Activated naive CD8-positive, alpha-beta T cell treated with anti-CD3 and anti-CD28 coated beads, Interleukin-2, amount 10 ng/mL, durations not matched to agents 7 days and 5 days (primary cell): ENCODE data around the gene NUP54. TPM values are rescaled to one million over a fixed set of nuclear protein-coding genes. Genes with fewer than 3 reads are reported as not detected.

Experiments
- ATAC-seq: fragments of 150-1000 bp; cut with Tn5 transposase; one replicate; pipeline ENCODE4 v1.10.0; 2021; ENCODE audit warnings: low read depth, moderate library complexity
- POLR2A ChIA-PET: fragments of 350-600 bp; sonication (Branson Sonifier 250); formaldehyde crosslinking; loops from one replicate; lab custom pipeline; 2021; ENCODE audit warnings: antibody characterized with exemption; lab: Charles Lee
- DNase-seq: peaks from one replicate; pipeline ENCODE4 v3.0.0; 2021
- H3K27ac Mint-ChIP-seq: one replicate; pipeline ENCODE4 v1.8.0; 2022; ENCODE audit warnings: mild to moderate bottlenecking, mixed read lengths
- H3K27me3 Mint-ChIP-seq: one replicate; pipeline ENCODE4 v1.8.0; 2022; ENCODE audit warnings: mild to moderate bottlenecking, moderate library complexity, mixed read lengths
- H3K36me3 Mint-ChIP-seq: one replicate; pipeline ENCODE4 v1.8.0; 2021; ENCODE audit warnings: mild to moderate bottlenecking, mixed read lengths
- H3K4me1 Mint-ChIP-seq: one replicate; pipeline ENCODE4 v1.8.0; 2021; ENCODE audit warnings: mixed read lengths
- H3K4me3 Mint-ChIP-seq: one replicate; pipeline ENCODE4 v1.8.0; 2022; ENCODE audit warnings: mild to moderate bottlenecking, moderate library complexity, mixed read lengths
- H3K9me3 Mint-ChIP-seq: one replicate; pipeline ENCODE4 v1.8.0; 2021; ENCODE audit warnings: mixed read lengths
- total RNA-seq, 2 experiments: library from RNA; stranded (reverse); gene quantifications; one replicate each; pipeline ENCODE4 v1.2.3, GENCODE V29; 2021

NUP54 gene
- total RNA-seq, 2 experiments from 2014 or later: 48.7 to 54.7 TPM

- POLR2A ChIA-PET: no interaction called here
- no peaks in the 10 kb centered on the region for H3K4me1 Mint-ChIP-seq
- no peak overlapping the region for H3K27ac Mint-ChIP-seq
Observed at GRCh38 chr4:76120199-76120598, 28.0 kb downstream of the NUP54 start.

GRCh38 chr4:76117536-76117935 lies 30.7 kb downstream of the NUP54 start:
- H3K27me3 Mint-ChIP-seq: no peaks in the 10 kb centered on the region
- no peaks in the 10 kb centered on the region for H3K4me1 Mint-ChIP-seq
- H3K4me3 Mint-ChIP-seq: no peak overlapping the region
- H3K36me3 Mint-ChIP-seq: peaks cover 61% of the 10 kb centered on the region
- no peak overlapping the region for H3K27ac Mint-ChIP-seq
- no peaks in the 10 kb centered on the region for H3K9me3 Mint-ChIP-seq
- POLR2A ChIA-PET: no interaction called here
- ATAC-seq: no peak
- no peak for DNase-seq

More at GRCh38 chr4:76120199-76120598, 28.0 kb downstream of the NUP54 start:
- DNase-seq: no peak
- Mint-ChIP-seq H3K36me3 (peaks cover 61% of the 10 kb centered on the region), H3K4me3 (no peak overlapping the region), H3K27me3 (no peaks in the 10 kb centered on the region), H3K9me3 (no peaks in the 10 kb centered on the region)
- no peak for ATAC-seq

- Mint-ChIP-seq H3K27ac (no peak overlapping the region), H3K4me3 (no peak overlapping the region), H3K27me3 (no peaks in the 10 kb centered on the region), H3K36me3 (peaks cover 55% of the 10 kb centered on the region), H3K9me3 (no peaks in the 10 kb centered on the region), H3K4me1 (no peaks in the 10 kb centered on the region)
- DNase-seq (no peak), ATAC-seq (no peak)
- POLR2A ChIA-PET: no interaction called here
Observed at GRCh38 chr4:76116821-76117220, 31.4 kb downstream of the NUP54 start.

- H3K4me1 Mint-ChIP-seq: no peaks in the 10 kb centered on the region
- H3K36me3 Mint-ChIP-seq: peaks cover 10% of the 10 kb centered on the region
- H3K27me3 Mint-ChIP-seq: no peaks in the 10 kb centered on the region
- no peak overlapping the region for H3K4me3 Mint-ChIP-seq
- ATAC-seq (no peak), DNase-seq (no peak)
- no peak overlapping the region for H3K27ac Mint-ChIP-seq
- POLR2A ChIA-PET: no interaction called here
- H3K9me3 Mint-ChIP-seq: no peaks in the 10 kb centered on the region
Observed at GRCh38 chr4:76108467-76109181, 39.6 kb downstream of the NUP54 start.

DNA sequence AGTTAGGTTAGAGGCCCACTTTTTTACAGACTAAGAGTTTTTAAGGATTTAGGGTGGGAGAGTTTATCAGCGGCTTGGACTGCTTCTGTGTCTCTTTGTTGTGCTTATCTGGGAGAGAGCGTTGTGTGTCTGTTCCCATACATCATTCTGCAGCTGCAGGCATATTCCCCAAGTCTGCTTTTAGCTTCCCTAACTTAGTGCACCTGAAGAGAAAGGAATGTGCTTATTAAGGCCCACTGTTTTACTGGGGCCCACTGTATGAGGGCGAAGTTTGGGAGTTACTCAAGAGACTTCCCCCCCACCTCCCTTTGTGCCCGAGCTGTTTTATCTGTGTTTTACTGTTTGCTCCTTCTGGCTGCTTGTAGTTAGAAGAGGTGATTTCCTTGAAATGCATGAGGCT lies 41.8 kb downstream of the NUP54 start:
- peaks cover 2% of the 10 kb centered on the region for H3K36me3 Mint-ChIP-seq
- ATAC-seq (no peak), DNase-seq (no peak)
- no peaks in the 10 kb centered on the region for H3K4me1 Mint-ChIP-seq
- no peak overlapping the region for H3K27ac Mint-ChIP-seq
- H3K27me3 Mint-ChIP-seq: peaks cover 6% of the 10 kb centered on the region
- no peak overlapping the region for H3K4me3 Mint-ChIP-seq
- POLR2A ChIA-PET: no interaction called here
- no peaks in the 10 kb centered on the region for H3K9me3 Mint-ChIP-seq

- no peak overlapping the region for H3K27ac Mint-ChIP-seq
- no peak overlapping the region for H3K4me3 Mint-ChIP-seq
- no peaks in the 10 kb centered on the region for H3K4me1 Mint-ChIP-seq
- H3K27me3 Mint-ChIP-seq: peaks cover 9% of the 10 kb centered on the region
- POLR2A ChIA-PET: no interaction called here
- DNase-seq (no peak), ATAC-seq (no peak)
- H3K36me3 Mint-ChIP-seq: no peaks in the 10 kb centered on the region
- H3K9me3 Mint-ChIP-seq: no peaks in the 10 kb centered on the region
Observed at GRCh38 chr4:76105652-76106051, 42.5 kb downstream of the NUP54 start.

DNA sequence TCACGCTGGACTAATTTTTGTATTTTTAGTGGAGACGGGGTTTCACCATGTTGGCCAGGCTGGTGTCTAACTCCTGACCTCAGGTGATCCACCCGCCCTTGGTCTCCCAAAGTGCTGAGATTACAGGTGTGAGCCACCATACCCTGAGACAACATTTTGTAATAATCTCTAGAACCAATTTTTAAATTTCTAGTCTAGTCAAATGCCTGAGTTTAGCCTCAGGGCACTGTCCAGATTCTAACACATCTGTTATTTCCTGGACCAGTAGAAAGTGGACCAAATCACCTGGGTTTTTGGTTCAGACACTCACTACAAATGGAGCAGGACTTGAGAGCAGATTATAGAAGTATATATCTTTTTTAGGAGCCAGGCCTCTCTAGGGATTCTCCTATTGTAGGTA lies 52.1 kb downstream of the NUP54 start:
- peaks cover 25% of the 10 kb centered on the region for H3K27me3 Mint-ChIP-seq
- no peaks in the 10 kb centered on the region for H3K4me1 Mint-ChIP-seq
- H3K4me3 Mint-ChIP-seq: no peak overlapping the region
- no peak overlapping the region for H3K27ac Mint-ChIP-seq
- no peaks in the 10 kb centered on the region for H3K36me3 Mint-ChIP-seq
- no peaks in the 10 kb centered on the region for H3K9me3 Mint-ChIP-seq
- POLR2A ChIA-PET: no interaction called here
- ATAC-seq (no peak), DNase-seq (no peak)

DNA sequence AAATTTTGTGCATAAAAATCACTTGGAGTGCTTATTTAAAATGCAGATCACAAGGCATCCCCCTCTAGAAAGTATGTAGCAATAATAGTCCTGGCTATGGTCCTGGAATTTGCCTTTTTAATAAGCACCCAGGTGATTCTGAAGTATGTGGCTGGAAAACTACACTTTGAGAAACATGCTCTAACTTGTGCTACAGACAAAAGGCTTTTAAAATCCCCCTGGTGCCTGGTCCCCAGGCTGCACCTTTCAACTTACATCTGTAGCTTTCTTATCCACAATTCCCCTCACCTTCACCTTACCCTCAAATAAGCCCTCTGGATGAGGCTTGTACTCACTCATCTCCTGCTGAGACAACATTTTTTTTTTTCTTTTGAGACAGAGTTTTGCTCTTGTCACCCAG lies 52.6 kb downstream of the NUP54 start:
- DNase-seq: no peak
- Mint-ChIP-seq H3K4me1 (no peaks in the 10 kb centered on the region), H3K27ac (no peak overlapping the region), H3K9me3 (no peaks in the 10 kb centered on the region), H3K4me3 (no peak overlapping the region), H3K36me3 (no peaks in the 10 kb centered on the region), H3K27me3 (peaks cover 22% of the 10 kb centered on the region)
- POLR2A ChIA-PET: no interaction called here
- ATAC-seq: no peak

DNA sequence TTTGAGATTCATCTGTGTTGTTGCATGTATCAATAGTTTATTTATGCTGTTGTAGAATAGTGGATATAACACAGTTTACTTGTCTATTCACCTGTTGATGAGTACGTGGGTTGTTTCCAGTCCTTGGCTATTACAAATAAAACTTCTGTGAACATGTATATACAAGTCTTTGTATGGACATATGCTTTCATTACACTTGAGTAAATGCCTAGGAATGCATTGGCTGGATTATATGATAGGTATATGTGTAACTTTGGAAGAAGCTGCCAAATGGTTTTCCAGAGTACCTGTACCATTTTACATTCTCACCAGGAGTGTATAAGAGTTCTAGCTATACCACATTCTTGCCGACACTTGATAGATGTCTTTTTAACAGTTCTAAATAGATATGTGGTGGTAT lies 57.1 kb downstream of the NUP54 start:
- Mint-ChIP-seq H3K36me3 (no peaks in the 10 kb centered on the region), H3K27me3 (peaks cover 17% of the 10 kb centered on the region), H3K4me3 (no peak overlapping the region), H3K4me1 (peaks cover 3% of the 10 kb centered on the region), H3K9me3 (no peaks in the 10 kb centered on the region), H3K27ac (no peak overlapping the region)
- ATAC-seq (no peak), DNase-seq (no peak)
- POLR2A ChIA-PET: interaction anchor here (1.0 kb wide), 1 partner anchor 36 kb away, joined by 3 read pairs; no protein-coding TSS in a partner anchor

- no peak overlapping the region for H3K4me3 Mint-ChIP-seq
- H3K27ac Mint-ChIP-seq: no peak overlapping the region
- no peaks in the 10 kb centered on the region for H3K9me3 Mint-ChIP-seq
- POLR2A ChIA-PET: no interaction called here
- DNase-seq (no peak), ATAC-seq (no peak)
- peaks cover 15% of the 10 kb centered on the region for H3K27me3 Mint-ChIP-seq
- no peaks in the 10 kb centered on the region for H3K36me3 Mint-ChIP-seq
- peaks cover 3% of the 10 kb centered on the region for H3K4me1 Mint-ChIP-seq
Observed at GRCh38 chr4:76090241-76090691, 57.9 kb downstream of the NUP54 start.

- Mint-ChIP-seq H3K36me3 (no peaks in the 10 kb centered on the region), H3K9me3 (no peaks in the 10 kb centered on the region), H3K4me1 (peaks cover 3% of the 10 kb centered on the region), H3K27me3 (peaks cover 20% of the 10 kb centered on the region), H3K27ac (no peak overlapping the region), H3K4me3 (no peak overlapping the region)
- DNase-seq: no peak
- no peak for ATAC-seq
- POLR2A ChIA-PET: no interaction called here
Observed at GRCh38 chr4:76088719-76089118, 59.5 kb downstream of the NUP54 start.

DNA sequence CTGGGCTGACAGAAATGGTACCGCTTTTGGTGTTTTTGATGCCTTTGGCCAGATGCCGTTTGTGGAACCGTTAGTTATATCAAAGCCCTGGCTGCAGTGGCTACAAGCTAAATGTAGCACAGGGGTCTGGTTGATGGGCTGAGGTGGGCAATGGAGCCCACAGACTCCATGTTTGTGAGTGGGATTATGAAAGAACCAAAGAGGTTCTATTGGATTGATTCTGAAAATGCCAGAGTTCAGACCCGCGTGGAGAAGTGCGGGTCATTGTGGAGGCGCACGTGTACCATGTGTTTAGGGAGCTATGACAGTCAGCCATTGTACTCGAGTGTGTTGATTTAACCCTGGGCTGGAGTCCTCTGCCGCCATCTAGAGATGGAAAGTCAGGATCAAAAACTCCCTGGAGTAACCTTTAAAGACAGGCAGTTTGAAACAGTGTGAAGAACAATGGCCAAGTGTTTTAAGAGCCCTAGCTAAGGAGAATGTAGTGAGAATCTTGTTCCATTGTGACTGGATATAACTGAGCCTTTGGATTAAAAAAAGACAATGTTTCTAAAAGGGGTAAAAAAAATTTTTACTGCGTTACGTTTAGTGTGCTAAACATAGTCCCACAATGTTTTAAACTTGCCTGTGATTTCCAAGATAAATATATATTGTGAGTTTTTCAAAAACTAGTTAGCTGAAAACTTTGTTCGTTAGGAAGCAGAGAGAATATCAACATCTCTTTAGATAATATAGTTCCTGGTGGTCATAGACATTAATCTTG lies 61.0 kb downstream of the NUP54 start:
- H3K9me3 Mint-ChIP-seq: no peaks in the 10 kb centered on the region
- H3K27ac Mint-ChIP-seq: no peak overlapping the region
- peaks cover 5% of the 10 kb centered on the region for H3K4me1 Mint-ChIP-seq
- no peak for ATAC-seq
- H3K36me3 Mint-ChIP-seq: no peaks in the 10 kb centered on the region
- peaks cover 12% of the 10 kb centered on the region for H3K27me3 Mint-ChIP-seq
- H3K4me3 Mint-ChIP-seq: no peak overlapping the region
- POLR2A ChIA-PET: no interaction called here
- no peak for DNase-seq

GRCh38 chr4:76084542-76084941 lies 63.7 kb downstream of the NUP54 start:
- Mint-ChIP-seq H3K9me3 (no peaks in the 10 kb centered on the region), H3K36me3 (no peaks in the 10 kb centered on the region), H3K27ac (no peak overlapping the region), H3K4me3 (no peak overlapping the region), H3K4me1 (peaks cover 2% of the 10 kb centered on the region), H3K27me3 (peaks cover 17% of the 10 kb centered on the region)
- POLR2A ChIA-PET: no interaction called here
- DNase-seq (no peak), ATAC-seq (no peak)
